ENCODE data around the gene DNAI4. TPM values are rescaled to one million over a fixed set of nuclear protein-coding genes. Genes with fewer than 3 reads are reported as not detected.

The DNAI4 gene
- total RNA-seq: 6.3 and 6.6 TPM in 2 replicates

GRCh38 chr1:66924756-66925557 is at the start of gene DNAI4, which contains the start of gene MIER1:
TSS of gene DNAI4 (minus strand) at chr1:66924856. CDS start at chr1:66924831, 25 bp downstream.
TSS of gene MIER1 (plus strand) at chr1:66924990. CDS start at chr1:66925029, 39 bp downstream.

Other genes with a start within 250 kb of the DNAI4 start
- 1.0 TPM in 1 of 2 replicates, not detected in the other for gene DYNLT5, start 172.4 kb downstream of the DNAI4 start, total RNA-seq
- not detected in 2 replicates for gene INSL5, start 123.6 kb downstream of the DNAI4 start, total RNA-seq
- gene MIER1, start 134 bp upstream of the DNAI4 start, total RNA-seq: 35.2 and 45.8 TPM in 2 replicates
- 11.8 and 37.9 TPM in 2 replicates for gene SLC35D1, start 129.3 kb upstream of the DNAI4 start, total RNA-seq
- gene C1orf141, start 210.1 kb upstream of the DNAI4 start, total RNA-seq: not detected in 2 replicates
- gene IL23R, start 241.6 kb upstream of the DNAI4 start, total RNA-seq: not detected in 2 replicates